GM19025 (cell line): ENCODE data around the gene TPSAB1.

ENCODE experiments used
- ATAC-seq: cut with Tn5 transposase; IDR thresholded peaks from one replicate; pipeline ENCODE4 v1.9.1; 2021; ENCODE audit warnings: mild to moderate bottlenecking, low read depth, moderate library complexity; ENCODE audit not compliant: unreplicated experiment

The TPSAB1 gene

DNA sequence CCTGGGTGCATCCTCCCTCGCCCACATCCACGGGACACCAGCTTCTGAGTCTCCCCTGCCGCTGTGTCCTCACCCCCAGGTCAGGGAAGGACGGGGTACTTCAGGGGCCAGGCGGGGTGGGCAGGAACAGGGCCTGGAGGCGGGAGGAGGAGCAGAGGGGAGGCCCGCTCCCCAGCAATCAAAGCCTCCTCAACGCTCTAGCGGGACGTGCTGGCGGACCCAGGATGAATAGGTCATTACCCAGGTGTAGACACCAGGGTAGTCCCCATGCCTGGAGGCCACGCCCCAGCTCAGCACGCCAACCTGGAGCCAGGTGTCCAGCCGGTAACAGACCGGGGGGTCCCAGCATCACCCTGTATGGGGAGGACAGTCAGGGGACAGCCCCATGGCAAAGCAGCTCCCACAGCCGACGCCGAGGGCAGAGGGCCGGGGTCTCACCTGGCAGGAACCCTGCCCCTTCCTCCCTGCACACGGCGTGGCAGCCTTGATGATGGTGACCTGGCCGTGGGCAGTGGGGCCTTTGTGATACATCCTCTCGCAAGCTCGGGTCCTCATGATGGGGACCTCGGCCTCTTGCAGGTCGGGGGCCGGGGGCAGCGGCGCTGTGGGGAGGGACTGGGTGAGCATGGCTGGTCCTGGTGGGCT is 39.6 kb downstream of the TPSAB1 start:
- ATAC-seq, result no peak

DNA sequence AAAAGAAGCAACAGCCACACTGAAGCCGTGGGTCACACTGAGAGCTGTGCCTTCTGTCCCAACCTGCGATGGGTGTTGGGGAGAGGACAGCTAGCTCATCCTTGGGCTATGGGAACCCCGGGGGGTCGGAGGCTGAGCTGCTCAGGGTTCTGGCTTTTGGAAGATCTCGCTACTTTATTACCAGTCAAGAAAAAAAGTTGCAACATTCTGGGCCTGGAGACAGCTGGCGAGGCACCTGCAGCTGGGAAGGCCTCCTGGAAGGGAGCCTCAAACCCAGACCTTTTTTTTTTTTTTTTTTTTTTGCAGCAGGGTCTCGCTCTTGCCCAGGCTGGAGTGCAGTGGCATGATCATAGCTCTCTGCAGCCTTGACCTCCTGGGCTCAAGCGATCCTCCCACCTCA is 40.3 kb downstream of the TPSAB1 start:
- no peak for ATAC-seq

DNA sequence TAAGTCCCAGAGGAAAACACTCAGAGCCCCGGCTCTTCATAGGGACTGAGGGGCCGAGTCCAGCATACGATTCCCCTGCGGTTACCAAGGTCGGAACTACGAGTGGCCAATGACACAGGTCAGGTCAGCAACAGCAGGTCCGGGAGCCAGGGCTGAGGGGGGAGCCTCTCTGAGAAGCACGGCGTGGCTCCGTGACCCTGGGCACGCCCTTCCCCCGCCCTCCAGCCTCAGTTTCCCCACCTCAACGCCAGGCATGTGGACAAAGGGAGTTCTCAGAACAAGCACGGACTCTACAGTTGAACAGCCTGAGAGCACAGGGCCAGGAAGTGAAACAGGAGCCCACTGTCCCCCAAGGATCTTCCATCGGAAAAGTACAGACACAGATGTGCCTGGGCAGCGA is 41.0 kb downstream of the TPSAB1 start:
- ATAC-seq, result no peak

DNA sequence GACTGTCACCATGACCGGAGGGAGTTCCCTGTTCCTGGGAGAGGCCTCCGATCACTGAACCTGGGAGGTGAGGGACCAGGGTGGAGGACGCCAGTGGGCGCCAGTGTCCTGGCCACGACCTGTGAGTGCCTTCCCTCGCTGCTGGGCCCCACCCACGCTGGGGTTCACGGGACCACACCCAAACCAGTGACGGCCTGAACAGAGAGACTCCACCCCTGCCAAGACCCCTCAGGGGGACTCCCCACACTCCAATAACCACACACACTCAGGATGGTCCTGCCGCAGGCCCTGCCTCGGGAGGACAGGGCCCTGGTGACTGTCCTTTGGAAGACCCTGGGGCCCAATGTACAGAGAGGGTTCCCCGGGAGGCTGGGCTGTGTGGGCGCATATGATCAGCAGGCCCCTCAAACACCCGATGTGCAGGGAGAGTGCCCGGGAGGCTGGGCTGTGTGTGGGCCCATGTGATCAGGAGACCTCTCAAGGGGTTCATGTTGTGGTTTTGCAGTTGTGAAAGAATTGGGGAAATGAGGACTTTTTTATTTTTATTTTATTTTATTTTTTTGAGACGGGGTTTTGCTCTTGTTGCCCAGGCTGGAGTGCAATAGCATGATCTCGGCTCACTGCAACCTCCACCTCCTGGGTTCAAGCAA is 41.9 kb downstream of the TPSAB1 start:
- no peak for ATAC-seq

DNA sequence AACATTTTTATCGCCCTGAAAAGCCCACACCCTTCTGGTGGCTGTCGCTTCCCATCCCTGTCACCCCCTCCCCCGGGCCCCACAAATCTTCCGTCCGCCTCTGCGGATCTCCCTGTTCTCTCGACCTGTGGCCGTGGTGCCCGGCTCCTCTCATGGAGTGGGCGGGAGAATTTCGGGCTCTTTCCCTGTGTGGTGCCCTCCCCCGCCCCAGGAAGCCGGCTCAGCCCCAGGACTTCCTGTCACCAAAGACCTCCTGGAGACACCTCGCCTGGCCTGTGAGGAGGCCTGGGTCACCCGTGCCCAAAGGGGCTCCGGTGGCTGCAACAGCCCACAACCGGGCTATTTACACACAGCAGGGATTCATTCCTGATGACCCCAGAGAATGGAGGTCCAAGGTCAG is 42.8 kb downstream of the TPSAB1 start:
- ATAC-seq, result no peak

DNA sequence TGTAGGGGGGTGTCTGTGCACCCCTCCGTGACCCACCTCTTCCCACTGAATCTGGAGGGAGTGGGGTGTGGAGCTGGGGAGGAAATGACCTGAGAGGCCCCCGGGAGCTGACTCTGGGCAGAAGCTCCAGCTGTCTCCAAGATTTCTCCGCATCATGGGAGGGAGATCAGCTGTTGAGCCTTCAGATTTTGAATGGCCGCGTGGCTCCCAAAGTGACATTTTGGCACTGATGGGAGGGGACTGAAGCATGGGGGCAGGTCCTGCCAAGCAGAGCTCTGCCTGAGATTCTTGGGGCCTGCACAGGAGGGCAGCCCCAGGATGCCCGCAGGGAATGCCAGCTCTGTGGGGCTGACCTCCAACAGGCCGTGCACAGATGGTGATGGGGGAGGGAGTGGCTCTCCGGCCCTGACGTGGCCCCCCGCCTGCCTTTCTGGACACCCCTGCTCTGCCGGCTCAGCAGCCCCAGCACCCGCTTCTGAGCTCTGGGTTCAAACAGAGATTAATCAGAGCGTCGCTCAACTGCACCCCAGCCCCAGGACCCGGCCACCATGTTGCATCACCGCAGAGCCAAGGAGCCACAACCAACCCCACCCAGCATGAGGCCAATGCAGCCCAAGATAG is 43.6 kb downstream of the TPSAB1 start:
- no peak for ATAC-seq

DNA sequence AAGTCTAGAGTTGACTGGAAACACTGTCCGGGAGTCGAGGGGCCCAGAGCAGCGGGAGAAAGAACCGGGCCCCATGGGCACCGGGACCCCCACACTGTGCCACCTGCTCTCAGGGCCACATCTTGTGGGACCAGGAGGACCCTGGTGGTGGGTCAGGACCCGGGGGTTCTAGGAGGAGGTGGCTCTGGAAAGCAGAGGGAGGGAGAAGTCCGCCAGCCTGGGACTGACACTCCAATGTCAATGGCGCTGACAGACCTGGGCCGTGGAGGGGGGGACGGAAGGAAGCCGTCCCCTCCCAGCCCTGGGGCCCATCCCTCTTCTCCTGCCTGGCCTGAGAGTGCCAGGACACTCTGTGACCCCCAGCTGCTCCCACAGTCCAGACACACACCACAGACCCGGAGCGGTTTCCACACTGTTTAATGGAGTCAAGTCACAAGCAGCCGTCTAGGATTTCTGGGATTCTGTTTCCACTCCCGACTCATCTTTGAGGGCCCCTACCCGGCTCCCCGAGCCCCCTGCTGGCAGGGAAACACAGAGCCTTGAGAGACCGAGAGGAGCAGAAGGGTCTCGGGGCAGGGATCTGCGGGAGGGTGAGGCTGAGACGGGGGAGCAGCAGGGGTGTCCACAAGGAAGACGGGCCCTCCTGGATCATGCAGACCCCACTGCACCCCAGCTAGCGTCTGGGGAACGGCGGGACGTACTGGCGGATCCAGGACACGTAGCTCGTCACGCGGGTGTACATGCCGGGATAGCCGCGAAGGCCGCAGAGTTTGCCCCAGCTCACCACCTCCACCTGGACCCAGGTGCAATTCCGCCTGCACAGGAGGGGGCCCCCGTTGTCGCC is 45.4 kb downstream of the TPSAB1 start:
- ATAC-seq, result no peak

DNA sequence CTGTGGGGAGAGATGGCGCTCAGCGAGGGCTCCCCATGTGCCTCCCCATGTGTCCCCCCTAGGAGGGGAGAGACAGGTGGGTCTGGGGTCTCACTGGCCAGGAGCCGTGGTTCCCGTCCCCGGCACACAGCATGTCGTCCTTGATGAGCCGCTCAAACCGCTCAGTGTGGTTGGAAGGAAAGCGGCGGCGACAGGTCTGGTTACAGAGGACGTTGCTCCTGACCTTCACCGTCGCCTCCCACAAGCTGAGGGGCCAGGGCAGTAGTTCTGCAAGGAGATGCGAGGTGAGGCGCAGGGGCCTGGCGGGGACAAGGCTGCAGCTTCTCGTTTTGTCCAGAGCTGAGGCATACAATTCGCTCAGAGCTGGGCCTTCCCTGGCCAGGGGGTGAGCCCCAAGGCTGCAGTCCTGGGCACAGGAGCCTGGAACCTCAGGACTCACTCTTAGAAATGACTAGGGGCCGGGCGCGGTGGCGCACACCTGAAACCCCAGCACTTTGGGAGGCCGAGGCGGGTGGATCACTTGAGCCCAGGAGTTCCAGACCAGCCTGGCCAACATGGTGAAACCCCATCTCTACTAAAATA is 46.1 kb downstream of the TPSAB1 start:
- no peak for ATAC-seq

DNA sequence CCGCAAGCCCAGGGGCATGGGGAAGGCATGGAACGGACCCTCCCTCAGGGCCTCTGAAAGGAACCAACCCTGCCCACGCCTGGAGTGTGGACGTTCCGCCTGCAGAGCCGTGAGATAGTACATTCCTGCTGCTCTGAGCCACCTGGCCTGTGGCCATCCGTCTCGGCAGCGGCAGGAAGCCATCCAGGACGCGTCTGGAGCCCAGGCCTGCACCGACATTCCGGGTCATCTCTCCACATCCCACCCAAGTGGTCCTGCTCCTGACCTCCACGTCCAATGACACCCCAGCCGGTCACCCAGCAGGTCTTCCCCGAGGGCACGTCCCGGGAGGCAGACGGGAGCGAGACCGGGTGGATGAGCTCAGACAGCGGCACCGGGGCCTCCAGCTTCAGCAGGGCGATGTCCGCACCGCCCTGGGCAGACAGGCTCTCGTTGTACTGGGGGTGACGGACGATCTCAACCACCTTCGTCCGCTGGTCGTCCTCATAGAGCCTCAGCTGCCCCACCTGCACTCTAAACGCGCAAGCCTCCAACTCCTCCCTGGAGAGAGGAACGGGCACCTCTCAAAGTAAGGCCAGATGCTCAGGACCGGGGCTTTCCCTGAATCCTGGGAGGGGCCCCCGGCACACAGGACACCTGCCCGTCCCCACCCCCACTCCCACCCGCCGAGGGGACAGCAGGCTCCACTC is 47.6 kb downstream of the TPSAB1 start:
- ATAC-seq, result no peak

DNA sequence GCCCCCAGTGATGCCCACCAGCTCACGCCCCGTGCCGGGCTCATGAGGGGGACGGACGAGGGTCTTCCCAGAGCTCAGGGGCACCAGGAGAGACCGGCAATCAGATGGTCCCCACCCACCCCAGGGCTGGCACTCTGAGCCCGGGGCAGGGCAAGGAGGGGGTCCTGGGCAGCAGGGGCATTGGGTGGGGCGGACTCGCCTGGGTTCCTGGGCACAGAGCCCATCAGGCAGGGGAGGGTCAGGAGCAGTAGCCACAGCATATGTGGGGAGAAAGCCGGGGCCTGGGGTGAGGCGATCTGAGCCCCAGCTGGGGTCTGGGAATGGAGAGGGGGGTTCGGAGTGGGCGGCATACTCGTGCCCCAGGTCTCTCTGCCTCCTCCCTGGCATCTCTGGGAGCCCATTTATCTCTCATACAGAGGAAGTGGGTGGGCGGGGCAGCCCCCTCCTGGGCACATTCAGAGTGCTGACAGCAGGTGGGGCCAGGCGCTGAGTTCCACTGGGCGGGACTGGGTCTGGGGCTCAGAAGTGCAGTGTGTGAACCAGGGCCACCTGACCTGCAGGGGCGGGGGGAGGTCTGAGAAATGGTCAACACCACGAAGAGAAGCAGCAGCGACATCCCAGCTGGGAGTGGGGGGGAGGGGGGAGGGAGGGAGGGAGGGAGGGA is 48.4 kb downstream of the TPSAB1 start:
- ATAC-seq, result no peak

DNA sequence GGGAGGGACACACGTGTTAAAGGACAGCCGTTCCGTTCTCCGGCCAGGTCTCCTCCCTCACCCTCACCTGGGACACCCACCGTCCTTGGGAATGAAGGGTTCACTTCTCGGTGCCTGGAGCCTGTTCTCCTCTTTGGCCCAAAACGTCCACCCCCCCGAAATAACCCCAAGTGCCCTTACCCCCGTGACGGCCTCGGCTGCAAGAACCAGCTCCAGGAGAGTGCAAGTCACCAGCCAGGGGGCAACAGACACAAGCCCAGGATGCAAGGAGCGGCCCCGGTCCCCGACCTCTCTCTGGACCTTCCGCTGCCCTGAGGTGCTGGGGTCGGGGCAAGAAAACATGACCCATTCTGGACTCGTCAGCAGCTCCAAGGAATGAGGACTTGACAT is 49.0 kb downstream of the TPSAB1 start:
- ATAC-seq, result no peak

DNA sequence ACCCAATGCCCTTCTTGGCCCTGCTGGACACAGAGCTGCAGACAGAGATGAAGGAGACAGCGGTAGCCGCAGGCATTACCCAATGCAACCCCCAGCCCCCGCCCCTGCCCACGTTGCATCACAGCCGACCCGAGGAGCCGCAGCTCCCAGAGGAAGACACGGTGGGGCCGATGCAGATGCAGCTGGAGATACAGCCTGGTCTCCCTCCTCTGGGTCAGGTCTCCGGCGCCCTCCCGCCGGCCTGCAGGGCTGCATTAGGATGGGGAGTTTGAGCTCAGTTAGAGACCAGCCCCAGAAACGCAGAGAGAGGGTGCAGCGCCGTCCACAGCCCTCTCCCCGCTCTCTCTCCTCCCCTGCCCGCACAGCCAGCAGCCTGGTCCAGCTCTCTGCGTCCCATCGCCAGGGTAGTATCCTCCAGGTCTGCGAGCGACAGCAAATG is 49.6 kb downstream of the TPSAB1 start:
- ATAC-seq, result no peak

DNA sequence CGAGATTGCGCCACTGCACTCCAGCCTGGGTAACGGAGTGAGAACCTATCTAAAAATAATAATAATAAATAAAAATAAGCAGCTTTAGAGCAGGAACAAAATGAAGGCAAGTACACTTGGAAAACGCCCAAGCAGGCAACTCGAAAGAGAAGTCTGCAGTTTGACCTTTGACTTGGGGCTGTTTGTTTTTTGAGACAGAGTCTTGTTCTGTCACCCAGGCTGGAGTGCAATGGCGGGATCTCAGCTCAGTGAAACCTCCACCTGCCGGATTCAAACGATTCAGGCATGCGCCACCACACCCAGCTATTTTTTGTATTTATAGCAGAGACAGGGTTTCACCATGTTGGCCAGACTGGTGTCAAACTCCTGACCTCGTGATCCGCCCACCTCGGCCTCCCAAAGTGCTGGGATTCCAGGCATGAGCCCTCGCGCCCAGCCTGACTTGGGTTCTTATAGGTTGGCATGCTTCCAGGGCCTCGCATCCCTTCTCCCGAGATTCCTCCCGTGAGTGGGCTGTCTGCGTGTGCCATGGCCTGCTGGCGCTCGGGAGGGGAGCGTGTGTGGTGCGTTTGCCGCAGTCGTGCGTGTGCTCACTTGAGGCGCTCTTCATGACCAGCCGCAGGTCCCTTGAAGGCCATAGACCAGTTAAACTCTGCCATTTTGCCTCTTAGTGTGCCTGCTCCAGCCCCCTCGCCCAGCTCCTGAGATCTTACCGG is 50.5 kb downstream of the TPSAB1 start:
- no peak for ATAC-seq

DNA sequence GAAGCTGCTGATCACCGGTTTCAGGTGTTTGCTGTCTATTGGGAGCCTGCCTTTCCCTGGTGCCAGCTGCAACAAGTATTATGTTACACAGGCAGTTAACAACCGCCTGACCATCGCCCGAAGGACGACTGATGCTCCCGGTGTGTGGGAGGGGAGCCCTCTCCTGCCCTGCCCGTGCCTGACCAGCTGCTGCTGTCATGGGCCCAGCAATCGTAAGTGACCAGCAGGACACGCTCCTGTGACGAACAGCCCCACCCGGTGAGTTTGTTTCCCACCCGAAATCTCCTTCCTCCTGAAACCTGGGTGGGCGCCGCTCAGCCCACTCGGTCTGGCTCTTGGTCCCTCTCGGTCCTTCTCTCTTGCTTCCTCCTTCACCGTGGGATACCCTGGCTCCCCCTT is 51.1 kb downstream of the TPSAB1 start:
- ATAC-seq, result no peak
